K562 (cell line): Measurements from ENCODE around the gene SYTL2. TPM values are rescaled to one million over a fixed set of nuclear protein-coding genes. Genes with fewer than 3 reads are reported as not detected.

Experiments
- ATF7 ChIP-seq: fragments of 450-650 bp; IDR thresholded peaks from 2 replicates; pipeline ENCODE4 v1.7.1; 2014; ENCODE audit warnings: mild to moderate bottlenecking, moderate library complexity
- BRF1 ChIP-seq: IDR thresholded peaks from 3 replicates; pipeline ENCODE4 v1.6.1; 2011; ENCODE audit warnings: borderline replicate concordance, mild to moderate bottlenecking; ENCODE audit not compliant: insufficient read length; ENCODE audit errors: extremely low read depth
- CGGBP1 ChIP-seq: fragments of 250-450 bp; sonication (Bioruptor Pico); IDR thresholded peaks from 2 replicates; pipeline ENCODE4 v1.9.0; 2021; ENCODE audit warnings: mild to moderate bottlenecking
- CREB3 ChIP-seq: fragments of 450-650 bp; conservative IDR thresholded peaks from 2 replicates; pipeline ENCODE4 v1.6.1; 2016; ENCODE audit warnings: missing genetic modification characterization, low read depth, mild to moderate bottlenecking, missing compliant biosample characterization, moderate library complexity
- E2F4 ChIP-seq: sonication (generic); formaldehyde crosslinking; IDR thresholded peaks from 2 replicates; pipeline ENCODE4 v1.8.0; 2022; ENCODE audit warnings: mild to moderate bottlenecking, low read depth, missing genetic modification reagents
- ELF1 ChIP-seq: fragments of 200-800 bp; sonication (Bioruptor generic); IDR thresholded peaks from 2 replicates; pipeline ENCODE4 v1.6.1; 2016; ENCODE audit warnings: missing genetic modification characterization, missing compliant biosample characterization
- GTF2F1 ChIP-seq: IDR thresholded peaks from 2 replicates; pipeline ENCODE4 v1.6.1; 2011; ENCODE audit warnings: low read depth, low read length, improper control_type of control experiment
- HDAC2 ChIP-seq: fragments of 450-650 bp; IDR thresholded peaks from 2 replicates; pipeline ENCODE4 v1.6.1; 2016; ENCODE audit warnings: mild to moderate bottlenecking
- HMGXB4 ChIP-seq: sonication (generic); formaldehyde crosslinking; IDR thresholded peaks from 2 replicates; pipeline ENCODE4 v1.8.1; 2023; ENCODE audit warnings: mild to moderate bottlenecking, missing genetic modification reagents
- IRF9 ChIP-seq: fragments of 450-650 bp; IDR thresholded peaks from 2 replicates; pipeline ENCODE4 v1.6.1; 2016; ENCODE audit warnings: missing biosample characterization, missing genetic modification characterization
- LCOR ChIP-seq: sonication (generic); formaldehyde crosslinking; IDR thresholded peaks from 2 replicates; pipeline ENCODE4 v1.8.0; 2022; ENCODE audit warnings: mild to moderate bottlenecking, missing genetic modification reagents
- NCOA6 ChIP-seq: fragments of 450-650 bp; IDR thresholded peaks from 2 replicates; pipeline ENCODE4 v1.6.1; 2017; ENCODE audit warnings: mild to moderate bottlenecking
- NRF1 ChIP-seq, 2 experiments: fragments of 450-650 bp; IDR thresholded peaks in 1 of 2; conservative IDR thresholded peaks in 1 of 2; 2 replicates each; pipeline ENCODE4 v1.6.1; 2014; ENCODE audit warnings: mild to moderate bottlenecking in 2 of 2
- SRSF1 ChIP-seq: fragments of 200-400 bp; formaldehyde crosslinking; IDR thresholded peaks from 2 replicates; pipeline ENCODE4 v1.6.1; 2017; ENCODE audit warnings: mild to moderate bottlenecking, low read depth, low read length, moderate library complexity
- THAP12 ChIP-seq: fragments of 250-450 bp; sonication (Bioruptor Pico); IDR thresholded peaks from 2 replicates; pipeline ENCODE4 v1.9.0; 2021; ENCODE audit warnings: mild to moderate bottlenecking, inconsistent platforms
- XRCC3 ChIP-seq: fragments of 450-650 bp; IDR thresholded peaks from 2 replicates; pipeline ENCODE4 v1.6.1; 2017; ENCODE audit warnings: mild to moderate bottlenecking, moderate library complexity
- ZNF23 ChIP-seq: fragments of 250-450 bp; sonication (Bioruptor Pico); IDR thresholded peaks from 2 replicates; pipeline ENCODE4 v1.4.0; 2020; ENCODE audit warnings: mild to moderate bottlenecking
- ZNF431 ChIP-seq: sonication (generic); formaldehyde crosslinking; IDR thresholded peaks from 2 replicates; pipeline ENCODE4 v1.8.0; 2022; ENCODE audit warnings: mild to moderate bottlenecking, missing genetic modification reagents
- ZNF668 ChIP-seq: fragments of 250-450 bp; sonication (Bioruptor Pico); IDR thresholded peaks from 2 replicates; pipeline ENCODE4 v1.8.0; 2022; ENCODE audit warnings: mild to moderate bottlenecking, inconsistent platforms
- polyA plus RNA-seq, 8 experiments: library from polyadenylated mRNA; depleted of rRNA in 4 of 8; stranded (reverse) in 5 of 8; unstranded in 3 of 8; fragments of >200 nt; fragmentation: Nextera tagmentation in 2 of 8; fragmentation: Illumina TruSeq in 1 of 8; extraction: Ambion mirVana in 2 of 8; extraction: Trizol in 1 of 8; gene quantifications; 2 replicates each; pipeline versions ENCODE4 v1.2.1 to v1.2.3, GENCODE V29; 2011 to 2014; ENCODE audit warnings: inconsistent platforms in 1 of 8, missing spikeins in 1 of 8
- total RNA-seq, 7 experiments: library from RNA; depleted of rRNA in 6 of 7; stranded (reverse); fragments of >200 nt in 6 of 7; fragmentation: Illumina TruSeq in 2 of 7; extraction: Trizol in 2 of 7; gene quantifications; 2 replicates each; pipeline versions ENCODE4 v1.2.1 to v1.2.3, GENCODE V29; 2011 to 2021; ENCODE audit warnings: low replicate concordance in 1 of 7

The SYTL2 gene
- total and polyA plus RNA-seq, 9 of the 15 experiments (the other 6 are each of a cell fraction or from before 2014, with no cell fraction given): 0.05 to 0.57 (median 0.35) TPM

- TF ChIP-seq IRF9 (tag) (no peak), GTF2F1 (no peak), E2F4 (CRISPR knock-in tag) (no peak), THAP12 (CRISPR knock-in tag) (no peak), XRCC3 (no peak), ELF1 (peak; percentile 40; the same call in 1 of the 2 replicates), LCOR (CRISPR knock-in tag) (peak; percentile 32; the same call in 1 of the 2 replicates), CGGBP1 (CRISPR knock-in tag) (no peak), SRSF1 (no peak; the same call in 1 of the 2 replicates), HDAC2 (no peak), ZNF23 (CRISPR knock-in tag) (no peak), NRF1 (conservative IDR thresholded peaks at IDR 0.05 in 1 of 2, IDR thresholded peaks at IDR 0.05 in 1 of 2) (no peak), BRF1 (no peak), NCOA6 (no peak), ATF7 (no peak; the same call in 1 of the 2 replicates), ZNF668 (no peak), ZNF431 (CRISPR knock-in tag) (no peak), CREB3 (tag) (no peak), HMGXB4 (CRISPR knock-in tag) (no peak)
These were observed 147.0 kb downstream of the SYTL2 start (continued) for GRCh38 chr11:85663753-85664614.
